HG02798 (cell line): ENCODE results near the gene IL1RL2.

Source experiments
- ATAC-seq: cut with Tn5 transposase; IDR thresholded peaks from one replicate; pipeline ENCODE4 v1.9.1; 2021; ENCODE audit warnings: mild to moderate bottlenecking; ENCODE audit not compliant: unreplicated experiment, poor library complexity

IL1RL2 gene

DNA sequence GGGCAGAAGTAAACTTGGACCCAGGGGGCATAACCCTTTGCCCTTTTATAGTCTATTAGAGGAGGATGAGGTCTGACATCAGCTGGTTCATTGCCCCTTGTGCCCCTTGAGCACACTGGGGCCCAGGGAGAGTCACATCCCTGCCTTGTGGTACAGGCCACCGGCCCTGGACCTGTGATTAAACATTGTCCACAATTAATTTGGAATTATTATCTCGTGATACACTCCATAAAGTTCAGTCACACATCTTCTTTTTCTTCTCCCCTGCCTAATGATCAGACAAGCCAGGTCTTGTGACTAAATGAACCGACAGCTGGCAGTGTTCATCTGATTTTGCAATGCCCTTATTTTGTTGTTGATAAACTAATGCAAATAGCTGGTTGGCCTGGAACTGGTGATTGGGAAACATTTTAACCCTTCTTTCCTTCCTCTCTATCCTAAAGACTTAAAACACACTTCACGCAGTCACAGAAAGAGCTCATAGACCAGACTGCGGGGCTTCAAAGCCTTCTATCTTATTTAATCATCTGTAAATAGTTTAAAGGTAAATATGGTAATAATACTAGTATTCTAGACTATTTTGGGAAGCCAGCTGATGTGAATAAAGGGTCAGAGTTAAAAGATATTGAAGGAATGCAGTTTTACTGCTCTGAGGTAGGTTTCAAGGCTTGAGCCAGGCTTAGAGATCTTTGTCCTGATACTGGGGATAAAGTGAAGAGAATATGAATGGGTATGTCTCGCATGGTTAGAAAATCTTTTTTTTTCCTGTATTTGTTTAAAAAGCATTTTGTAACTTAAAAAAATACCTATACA lies 30.9 kb upstream of the IL1RL2 start:
- no peak for ATAC-seq

DNA sequence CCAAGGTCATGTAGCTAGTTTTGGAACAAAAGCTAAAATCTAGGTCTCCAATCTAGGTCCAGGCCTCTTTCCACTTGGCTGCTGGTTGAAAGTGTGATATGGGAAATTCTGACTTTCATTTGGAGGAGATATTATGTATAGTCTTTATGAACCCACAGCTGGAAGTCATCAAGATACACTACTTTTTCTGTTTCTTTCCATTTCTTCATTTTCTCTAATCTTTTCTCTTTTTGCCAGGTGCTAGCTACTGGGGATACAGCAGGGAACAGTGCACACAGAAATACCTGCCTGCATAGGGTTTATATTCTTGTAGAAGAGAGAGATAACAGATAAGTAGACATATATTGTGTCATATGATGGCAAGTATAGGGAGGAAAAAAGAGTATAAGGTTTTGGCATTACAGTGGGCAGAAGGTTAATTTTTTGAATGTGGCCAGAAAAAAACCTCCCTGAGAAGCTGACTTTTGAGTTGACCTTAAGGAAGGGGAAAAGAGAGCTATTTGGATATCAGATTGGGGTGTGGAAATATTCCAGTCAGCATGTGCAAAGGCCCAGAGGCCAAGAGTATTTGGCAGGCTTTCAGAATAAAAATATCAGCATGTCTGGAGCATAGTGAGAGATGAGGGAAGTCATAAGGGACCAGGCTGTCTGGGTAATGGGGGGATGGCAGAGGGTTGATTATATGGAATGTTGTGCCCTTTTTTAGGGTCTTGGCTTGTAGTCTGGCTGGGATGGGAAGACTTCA lies 28.6 kb upstream of the IL1RL2 start:
- ATAC-seq = no peak

DNA sequence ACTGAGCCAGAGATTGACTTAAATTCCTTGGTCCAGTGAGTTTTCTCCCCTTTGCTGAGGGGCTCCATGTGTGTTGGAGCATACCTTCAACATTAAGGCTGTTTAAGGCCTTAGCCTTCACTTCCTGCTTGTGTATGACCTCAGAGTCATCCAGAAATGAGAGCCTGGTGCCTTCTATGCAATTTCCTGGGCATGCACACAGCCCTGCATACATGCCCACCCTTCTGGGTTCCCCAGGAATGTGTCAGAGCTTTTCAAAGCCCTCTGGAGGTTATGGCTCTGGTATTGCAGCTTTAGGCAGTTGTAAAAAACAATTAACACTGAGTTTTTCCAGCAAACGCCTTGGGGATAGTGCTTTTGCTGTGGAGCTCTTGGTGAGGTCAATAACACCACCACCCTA lies 27.5 kb upstream of the IL1RL2 start:
- no peak for ATAC-seq

DNA sequence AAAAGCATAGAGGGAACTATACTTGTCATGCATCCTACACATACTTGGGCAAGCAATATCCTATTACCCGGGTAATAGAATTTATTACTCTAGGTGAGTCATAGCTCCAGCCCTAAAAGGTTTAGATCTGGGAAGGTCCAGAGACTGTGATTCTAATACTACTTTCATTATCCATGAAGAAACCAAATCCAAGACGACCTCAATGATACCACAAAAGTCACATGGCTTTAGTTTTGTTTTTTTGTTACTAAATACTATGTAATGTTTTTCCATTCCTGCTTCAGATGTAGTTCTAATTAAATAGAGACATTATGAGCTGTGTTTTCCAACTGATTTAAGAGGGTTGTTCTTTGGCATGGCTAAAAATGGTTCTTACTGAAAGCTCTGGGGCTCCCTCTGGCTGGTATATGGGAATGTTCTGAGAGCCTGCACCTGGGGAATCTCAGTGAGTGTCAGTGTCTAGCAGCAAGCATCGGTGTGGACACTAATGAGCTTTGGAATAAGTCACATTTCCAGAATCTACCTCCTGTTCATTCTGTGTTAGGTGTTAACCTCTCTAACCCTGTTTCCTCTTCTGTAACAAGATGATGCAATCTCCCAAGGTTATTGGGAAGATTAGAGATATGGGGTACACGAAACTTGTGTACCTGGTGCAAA lies 20.5 kb upstream of the IL1RL2 start:
- no peak for ATAC-seq

DNA sequence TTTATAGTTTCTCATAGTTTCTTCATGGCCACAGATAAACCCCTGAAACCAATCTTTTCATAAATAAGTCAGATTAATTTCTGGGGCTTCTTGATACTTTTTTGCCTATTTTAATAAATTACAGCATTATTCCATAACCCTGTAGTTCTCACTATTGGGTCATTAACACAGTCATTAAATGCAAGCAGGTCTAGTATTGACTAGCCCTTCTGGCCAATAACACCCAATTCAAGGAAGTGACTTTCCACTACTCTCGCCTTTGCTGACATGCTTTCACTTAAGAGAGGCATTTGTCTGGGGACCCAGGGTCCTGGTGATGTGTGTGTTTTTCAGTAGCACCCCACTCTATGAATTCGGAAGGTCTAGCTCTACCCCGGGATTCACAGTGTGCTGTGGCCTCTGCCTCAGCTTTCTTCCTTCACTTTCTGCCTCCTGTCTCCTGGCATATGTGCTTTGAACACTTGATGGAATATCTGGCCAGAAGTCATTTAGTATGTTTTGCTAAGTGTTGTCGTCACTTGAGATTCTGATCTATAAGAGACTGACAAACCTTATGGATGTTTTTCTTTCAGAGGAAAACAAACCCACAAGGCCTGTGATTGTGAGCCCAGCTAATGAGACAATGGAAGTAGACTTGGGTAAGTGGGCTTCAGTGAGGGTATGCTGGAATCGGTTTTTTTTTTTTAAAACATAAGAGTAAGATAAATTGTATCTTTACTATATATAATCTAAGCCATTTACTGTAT lies 18.6 kb upstream of the IL1RL2 start:
- ATAC-seq = no peak

DNA sequence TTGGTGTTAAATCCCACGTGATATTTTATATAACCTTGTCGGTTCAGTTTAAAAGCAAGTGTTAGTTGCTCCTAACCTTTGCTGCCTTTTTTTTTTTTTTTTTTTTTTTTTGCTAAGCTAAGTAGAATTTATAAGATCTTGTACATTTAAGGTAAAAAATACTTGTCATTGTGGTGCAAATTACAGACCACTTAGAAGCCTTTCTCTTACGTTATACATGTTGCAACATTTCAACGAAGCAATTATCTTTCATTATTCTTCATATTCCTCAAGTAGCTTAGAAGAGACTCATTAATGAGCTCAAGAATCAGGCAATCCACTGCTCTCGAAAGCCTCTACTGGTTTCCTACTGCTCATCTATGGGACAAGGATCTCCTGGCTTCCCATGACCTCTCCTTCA lies 14.9 kb upstream of the IL1RL2 start:
- no peak for ATAC-seq

DNA sequence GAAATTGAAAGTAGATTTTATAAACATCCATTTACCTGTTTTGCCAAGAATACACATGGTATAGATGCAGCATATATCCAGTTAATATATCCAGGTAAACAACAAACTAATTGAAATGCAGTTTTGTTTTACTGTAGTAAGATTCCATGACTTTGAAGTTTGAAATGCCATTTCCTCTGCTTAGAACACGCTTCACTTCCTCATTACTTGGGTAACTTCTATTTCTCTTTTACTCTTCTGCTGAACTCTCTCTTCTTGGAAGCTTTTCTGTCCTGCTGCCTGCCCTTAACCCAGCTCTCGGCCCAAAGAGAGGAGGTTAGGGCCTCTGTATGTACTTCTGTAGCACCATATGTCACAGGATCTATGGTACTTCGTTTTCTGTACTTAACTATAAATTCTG lies 14.1 kb upstream of the IL1RL2 start:
- ATAC-seq = no peak

DNA sequence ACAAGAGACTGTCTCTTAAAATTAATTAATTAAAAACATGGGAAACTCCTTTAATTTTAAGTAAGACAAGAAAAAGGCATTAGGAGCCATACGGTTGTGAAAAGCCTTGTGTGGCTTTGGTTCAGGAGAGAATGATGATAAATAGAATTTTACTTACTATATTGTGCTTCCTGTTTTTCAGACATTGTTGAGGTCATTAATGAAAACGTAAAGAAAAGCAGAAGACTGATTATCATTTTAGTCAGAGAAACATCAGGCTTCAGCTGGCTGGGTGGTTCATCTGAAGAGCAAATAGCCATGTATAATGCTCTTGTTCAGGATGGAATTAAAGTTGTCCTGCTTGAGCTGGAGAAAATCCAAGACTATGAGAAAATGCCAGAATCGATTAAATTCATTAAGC lies 10.7 kb upstream of the IL1RL2 start:
- ATAC-seq = no peak

DNA sequence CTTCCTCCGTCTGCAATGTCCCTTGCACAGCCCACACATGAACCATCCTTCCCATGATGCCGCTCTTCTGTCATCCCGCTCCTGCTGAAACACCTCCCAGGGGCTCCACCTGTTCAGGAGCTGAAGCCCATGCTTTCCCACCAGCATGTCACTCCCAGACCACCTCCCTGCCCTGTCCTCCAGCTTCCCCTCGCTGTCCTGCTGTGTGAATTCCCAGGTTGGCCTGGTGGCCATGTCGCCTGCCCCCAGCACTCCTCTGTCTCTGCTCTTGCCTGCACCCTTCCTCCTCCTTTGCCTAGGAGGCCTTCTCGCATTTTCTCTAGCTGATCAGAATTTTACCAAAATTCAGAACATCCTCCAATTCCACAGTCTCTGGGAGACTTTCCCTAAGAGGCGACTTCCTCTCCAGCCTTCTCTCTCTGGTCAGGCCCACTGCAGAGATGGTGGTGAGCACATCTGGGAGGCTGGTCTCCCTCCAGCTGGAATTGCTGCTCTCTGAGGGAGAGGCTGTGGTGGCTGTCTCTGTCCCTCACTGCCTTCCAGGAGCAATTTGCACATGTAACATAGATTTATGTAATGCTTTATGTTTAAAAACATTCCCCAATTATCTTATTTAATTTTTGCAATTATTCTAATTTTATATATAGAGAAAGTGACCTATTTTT lies 8.9 kb upstream of the IL1RL2 start:
- no peak for ATAC-seq

DNA sequence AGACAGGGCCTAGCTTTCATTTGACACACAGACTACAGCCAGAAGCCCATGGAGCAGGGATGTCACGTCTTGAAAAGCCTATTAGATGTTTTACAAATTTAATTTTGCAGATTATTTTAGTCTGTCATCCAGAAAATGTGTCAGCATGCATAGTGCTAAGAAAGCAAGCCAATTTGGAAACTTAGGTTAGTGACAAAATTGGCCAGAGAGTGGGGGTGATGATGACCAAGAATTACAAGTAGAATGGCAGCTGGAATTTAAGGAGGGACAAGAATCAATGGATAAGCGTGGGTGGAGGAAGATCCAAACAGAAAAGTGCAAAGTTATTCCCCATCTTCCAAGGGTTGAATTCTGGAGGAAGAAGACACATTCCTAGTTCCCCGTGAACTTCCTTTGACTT lies 7.8 kb upstream of the IL1RL2 start:
- no peak for ATAC-seq

DNA sequence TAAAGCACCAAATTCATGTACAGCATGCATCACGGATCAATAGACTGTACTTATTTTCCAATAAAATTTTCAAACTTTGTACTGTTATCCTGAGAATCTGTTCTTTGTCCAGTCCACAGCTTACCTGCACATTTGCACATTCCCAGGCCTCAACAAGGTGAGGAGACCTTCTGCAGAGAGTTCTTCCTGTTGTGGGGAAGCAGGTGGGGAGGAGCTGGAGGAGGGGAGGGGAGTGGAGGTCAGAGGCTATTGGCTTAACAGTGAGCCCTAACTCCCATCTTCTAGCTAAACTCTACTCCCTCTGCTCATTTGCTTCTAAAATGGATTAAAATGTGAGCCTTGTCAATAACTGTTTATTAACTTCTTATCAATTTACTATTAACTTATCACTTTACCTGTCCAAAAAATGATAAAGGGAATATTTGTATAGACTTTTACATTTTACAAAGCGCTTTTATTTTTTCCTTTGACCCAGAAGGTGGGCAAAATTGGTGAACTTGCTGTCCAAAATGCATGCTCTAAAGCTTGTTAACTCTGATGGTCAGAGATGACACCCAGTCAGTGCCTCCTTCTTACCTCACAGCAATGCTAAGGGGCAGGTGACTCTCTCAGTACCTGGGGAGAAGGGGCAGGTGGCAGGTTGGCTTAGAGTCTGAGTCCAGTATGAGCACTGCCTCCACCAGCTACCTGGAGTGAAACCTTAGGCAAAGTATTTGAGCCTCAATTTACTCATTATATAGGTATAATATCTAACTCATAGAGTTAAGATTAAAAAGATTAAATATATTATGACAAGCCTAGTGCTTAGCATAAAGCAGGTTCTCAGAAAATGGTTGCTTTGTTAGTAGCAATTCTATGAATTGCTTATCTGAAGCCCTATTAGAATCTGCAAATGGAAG lies 6.8 kb upstream of the IL1RL2 start:
- no peak for ATAC-seq

DNA sequence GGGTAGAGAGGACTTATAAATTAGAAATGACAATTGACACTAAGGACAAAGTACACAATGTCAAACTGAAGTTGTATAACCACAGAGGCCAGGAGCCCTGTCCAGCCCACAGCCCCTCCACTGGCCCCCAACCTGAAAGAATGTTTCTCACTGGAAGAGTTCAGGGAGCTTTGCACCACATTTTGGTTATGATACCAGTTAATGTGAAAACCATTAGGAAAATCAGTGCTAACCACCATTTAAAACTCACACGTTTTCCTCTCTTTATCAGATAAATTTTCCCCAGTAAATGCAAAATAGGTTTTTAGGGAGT lies 6.2 kb upstream of the IL1RL2 start:
- no peak for ATAC-seq

DNA sequence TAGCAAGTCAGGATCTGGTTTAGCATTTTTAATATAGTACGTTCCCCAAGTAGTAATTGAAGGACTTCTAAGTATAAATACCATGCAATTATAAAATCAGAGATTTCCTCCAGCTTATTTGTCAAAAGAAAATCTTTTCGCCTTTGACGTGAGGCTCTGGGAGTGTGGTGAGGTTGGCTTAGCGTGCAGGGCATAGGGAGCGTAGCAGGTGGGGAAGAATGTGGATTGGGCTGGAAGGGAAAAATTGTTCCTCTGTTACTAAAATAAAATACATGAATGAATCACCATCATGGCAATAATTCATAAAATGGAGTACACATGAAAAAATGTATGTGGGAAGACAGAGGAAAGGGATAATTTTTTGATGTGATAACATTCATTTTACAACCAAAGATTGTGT lies 5.4 kb upstream of the IL1RL2 start:
- no peak for ATAC-seq

DNA sequence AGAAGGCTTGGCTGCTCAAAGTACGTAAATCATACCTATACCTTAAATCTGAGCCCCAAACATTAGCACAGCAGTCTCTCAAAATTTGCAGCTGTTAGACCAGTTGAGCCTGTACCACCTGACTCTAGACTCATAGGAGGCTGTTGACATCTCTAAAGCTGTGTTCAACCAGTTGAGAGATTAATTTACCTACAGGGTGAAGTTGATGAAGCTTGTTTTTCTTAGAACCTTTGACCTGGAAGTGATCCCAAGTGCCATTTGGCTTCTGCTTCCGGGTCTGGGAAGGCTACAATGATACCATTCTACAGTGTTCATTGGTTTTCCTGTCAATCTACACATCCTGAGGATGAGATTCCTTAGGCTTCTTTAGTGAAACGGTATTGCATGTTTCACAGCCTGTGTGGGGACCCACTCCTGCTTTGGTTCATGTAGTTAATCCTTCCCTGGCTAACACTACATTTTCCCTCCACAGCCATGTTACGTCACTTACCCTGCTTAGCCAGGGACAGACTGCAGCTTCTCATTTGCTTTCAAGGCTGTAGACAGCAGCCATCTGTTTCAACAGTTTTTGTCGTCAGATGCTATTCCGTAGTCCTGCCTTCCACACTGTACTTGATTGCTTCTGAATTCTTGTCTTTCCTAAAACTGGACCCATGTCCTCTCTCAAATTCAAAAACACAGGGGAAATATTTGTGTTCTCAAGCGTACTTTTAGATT lies 4.7 kb upstream of the IL1RL2 start:
- no peak for ATAC-seq

DNA sequence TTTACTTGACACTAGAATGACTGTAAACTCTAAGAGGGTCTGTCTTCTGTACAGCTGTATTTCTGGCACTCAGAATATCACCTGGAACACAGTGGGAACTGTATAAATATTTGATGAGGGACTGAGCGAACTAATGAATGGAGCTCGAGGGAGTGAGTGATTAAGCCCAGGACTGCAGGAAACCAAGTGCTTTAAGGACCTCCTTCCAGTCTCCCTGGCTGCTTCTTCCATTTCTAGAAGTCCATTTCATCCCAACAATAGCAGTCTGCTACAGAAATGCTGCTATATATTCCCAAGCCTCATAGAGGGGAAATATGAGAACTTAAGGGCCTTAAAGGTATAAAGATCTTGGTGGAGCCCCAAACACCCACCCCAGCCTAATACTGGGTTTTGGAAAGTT lies 2.8 kb upstream of the IL1RL2 start:
- ATAC-seq = no peak

DNA sequence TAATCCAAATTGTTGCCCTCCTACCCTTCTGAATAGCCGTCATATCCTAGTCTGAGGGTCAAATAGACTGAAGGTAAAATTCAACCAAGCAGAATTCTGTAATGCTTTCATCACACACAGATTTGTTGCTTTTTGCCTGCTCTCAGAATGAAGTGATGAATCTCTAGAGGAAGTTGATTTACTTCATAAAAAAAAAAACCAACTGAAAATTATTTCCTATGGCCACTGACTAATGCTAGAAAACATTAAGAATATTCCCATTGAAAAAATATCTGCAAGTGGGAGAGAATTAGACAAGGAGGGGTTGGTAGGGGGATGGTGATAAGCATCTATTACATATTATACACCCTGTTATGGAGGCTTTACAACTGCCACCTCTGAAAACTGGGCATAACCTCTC lies 2.3 kb upstream of the IL1RL2 start:
- ATAC-seq = no peak

DNA sequence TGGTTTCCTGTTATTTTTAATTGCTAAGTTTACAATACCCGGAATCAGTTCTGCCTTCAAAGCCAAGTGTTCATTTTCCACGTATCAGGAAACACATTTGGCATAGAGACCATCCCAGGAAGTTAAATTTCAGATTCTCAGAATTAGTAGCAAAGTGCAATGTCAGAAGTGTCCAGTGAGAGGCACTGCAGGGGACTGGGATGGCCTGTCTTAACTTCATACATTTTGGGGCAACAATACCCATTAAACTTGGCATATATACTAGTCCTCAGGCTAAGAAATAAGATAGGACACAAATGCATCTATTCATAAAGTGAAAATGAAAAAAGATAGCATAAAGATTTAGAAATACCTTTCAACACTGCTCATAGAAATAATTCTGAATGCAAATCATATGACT lies 1.5 kb upstream of the IL1RL2 start:
- no peak for ATAC-seq

DNA sequence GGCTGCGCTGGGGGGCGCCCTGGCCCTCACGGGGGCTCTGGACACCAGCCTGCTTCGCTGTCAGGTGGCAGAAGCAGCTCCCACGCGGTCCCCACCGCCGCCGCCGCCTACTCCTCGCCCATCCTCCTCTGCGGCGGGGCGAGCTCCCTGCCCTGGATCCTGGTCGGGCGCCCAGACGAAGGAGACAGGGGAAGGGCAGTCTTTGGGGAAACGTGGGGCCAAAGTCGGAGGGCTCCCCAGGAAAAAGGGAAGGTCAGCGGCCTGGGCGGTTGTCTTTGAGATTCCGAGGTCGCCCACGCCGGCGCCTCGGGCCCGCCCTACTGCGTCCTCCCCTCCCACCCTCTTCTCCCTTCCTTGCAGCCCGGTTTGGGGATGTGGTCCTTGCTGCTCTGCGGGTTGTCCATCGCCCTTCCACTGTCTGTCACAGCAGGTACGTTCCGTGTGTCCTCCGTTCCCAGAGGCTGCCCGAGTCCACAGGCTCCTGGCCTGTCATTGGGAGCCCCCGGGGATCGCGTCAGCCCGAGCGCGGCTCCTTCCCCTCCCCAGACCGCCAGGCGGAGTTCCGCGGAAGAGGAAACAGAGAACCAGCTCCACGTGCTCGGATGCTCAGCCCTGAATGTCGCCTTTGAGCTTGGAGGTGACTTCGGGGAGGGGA lies 800 bp downstream of the IL1RL2 start:
- ATAC-seq = no peak
